ENCODE results near the gene CPNE6.

Gene CPNE6

DNA sequence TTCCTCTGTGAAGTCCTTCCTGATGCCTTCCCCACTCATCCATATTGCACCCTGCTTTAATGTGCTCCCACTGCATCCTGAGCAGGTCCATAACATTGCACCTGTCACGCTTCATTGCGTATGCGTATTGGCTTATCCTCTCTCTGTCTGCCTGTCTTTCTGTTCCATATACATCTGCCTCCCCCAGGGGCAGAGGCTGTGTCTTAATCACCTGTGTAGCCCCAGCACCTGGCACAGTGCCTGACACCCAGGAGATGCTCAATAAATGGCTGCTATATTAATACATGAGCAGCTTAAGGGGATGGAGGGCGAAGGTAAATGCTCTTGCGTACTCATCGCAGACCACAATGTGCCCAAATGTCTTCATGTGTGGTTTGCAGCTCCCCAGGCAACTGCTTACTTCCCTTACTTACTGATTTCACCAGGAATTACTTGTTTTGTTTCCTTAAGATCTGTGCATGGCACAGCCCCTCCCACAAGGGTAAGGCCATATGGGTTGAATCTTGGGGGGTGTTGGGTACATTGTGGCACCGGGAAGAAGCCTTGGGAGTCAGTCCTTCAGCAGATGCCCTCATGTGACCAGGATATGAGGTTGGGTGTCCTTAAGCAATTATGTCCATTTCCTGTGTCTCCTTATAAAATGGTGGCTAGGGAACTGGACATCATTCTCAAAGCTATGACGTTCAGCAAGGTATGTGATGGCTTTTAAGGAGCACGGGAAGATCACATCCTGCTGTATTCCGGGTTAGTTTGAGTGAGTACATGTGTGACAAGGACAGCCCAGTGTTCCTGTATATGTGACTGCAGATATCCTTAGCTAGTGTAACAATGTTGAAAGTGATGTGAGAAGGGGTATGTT is 848 bp upstream of the CPNE6 start:
- Histone ChIP-seq H3K9ac (ENCODE audit: low read depth, low read length) (no peak overlapping the region), H3K4me1 (ENCODE audit: insufficient read depth, low read length) (no peaks in the 10 kb centered on the region), H3K9me3 (ENCODE audit: control insufficient read depth, insufficient read depth, low read length) (no peaks in the 10 kb centered on the region), H3K36me3 (ENCODE audit: insufficient read depth, low read length) (no peaks in the 10 kb centered on the region)

DNA sequence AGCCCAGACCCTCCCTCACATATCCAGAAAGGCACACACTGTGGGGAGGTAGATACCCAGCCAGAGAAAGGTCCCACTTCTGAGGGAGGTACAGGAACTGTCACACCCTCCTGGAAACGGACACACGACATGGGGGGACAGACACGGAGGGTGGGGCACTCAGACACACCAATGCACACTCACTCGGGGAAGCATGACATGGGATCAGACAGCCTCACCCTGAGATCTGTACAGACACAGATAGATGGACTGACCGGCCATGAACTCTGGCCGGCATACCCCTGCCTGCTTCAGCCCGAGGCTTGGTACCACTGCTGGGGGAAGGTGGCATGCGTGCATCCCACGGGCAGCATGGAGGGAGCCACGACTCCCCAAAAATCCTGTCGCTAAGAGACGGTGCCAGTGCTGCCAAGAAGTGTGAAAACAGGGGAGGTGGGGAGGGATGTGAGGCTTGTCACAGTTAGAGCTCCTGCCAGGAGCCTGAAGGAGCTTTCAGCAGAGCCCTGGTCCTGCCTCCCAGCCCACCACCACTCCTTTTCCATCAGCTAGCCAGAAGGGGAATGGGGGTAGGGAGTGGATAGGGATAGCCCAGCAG is 571 bp downstream of the CPNE6 start:
- Histone ChIP-seq H3K36me3 (ENCODE audit: insufficient read depth, low read length) (no peaks in the 10 kb centered on the region), H3K4me1 (ENCODE audit: insufficient read depth, low read length) (no peaks in the 10 kb centered on the region), H3K9ac (ENCODE audit: low read depth, low read length) (no peak overlapping the region), H3K9me3 (ENCODE audit: control insufficient read depth, insufficient read depth, low read length) (no peaks in the 10 kb centered on the region)

DNA sequence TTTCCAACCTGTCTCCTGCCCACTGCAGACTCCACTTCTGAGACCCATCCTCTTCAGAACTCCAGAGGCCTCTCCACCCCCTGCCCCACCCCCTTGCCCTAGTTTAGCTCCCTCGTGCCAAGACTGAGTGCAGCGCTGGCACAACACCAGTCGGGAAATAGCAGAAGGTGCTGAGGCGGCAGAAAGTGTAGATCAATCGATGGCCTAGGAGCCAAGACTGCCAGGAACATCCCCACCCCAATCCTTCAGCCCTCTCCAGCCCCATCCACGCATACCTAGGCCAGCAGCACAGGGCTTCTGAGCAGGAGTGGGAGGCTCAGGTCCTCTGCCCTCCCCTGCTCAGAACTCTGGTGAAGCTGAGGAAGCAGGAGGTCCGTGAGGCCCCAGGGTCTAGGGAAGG is 1.1 kb downstream of the CPNE6 start:
- Histone ChIP-seq H3K9ac (ENCODE audit: low read depth, low read length) (no peak overlapping the region), H3K4me1 (ENCODE audit: insufficient read depth, low read length) (no peaks in the 10 kb centered on the region), H3K9me3 (ENCODE audit: control insufficient read depth, insufficient read depth, low read length) (no peaks in the 10 kb centered on the region), H3K36me3 (ENCODE audit: insufficient read depth, low read length) (no peaks in the 10 kb centered on the region)

DNA sequence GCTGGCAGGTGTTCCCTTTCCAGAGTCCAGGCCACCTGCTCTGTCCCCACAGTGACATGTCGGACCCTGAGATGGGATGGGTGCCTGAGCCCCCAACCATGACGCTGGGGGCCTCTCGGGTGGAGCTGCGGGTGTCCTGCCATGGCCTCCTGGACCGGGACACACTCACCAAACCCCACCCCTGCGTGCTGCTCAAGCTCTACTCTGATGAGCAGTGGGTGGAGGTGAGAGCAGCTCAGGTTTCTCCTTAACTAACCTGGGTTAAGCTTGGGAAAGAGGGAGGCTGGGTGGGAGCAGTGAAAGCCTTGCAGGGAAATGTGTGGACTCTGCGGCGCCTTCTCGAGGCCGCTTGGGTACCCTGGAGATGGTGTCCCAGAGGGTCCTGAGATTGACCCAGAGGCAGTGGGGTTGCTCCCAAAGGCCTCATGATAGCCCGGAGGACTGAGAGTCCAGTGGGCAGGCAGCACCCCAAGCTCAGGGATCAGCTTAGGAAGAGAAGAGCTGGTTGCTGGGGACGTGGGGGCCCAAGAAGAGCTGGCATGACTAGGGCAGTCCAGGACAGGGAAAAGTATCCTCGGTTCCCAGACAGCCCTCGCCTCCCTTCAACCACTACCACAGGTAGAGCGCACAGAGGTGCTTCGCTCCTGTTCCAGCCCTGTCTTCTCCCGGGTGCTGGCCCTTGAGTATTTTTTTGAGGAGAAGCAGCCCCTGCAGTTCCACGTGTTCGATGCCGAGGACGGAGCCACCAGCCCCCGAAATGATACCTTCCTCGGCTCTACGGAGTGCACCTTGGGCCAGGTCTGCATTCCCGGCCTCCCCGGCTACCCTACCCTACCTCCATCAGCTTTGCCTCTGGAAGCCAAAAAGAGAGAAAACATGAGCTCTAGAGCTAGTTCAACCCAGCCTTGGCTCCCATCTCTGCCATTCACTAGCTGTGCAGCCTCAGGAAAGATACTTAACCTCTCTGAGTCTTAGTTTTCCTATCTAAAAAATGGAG is 1.8 kb downstream of the CPNE6 start:
- Histone ChIP-seq H3K4me1 (ENCODE audit: insufficient read depth, low read length) (no peaks in the 10 kb centered on the region), H3K9me3 (ENCODE audit: control insufficient read depth, insufficient read depth, low read length) (no peaks in the 10 kb centered on the region), H3K36me3 (ENCODE audit: insufficient read depth, low read length) (no peaks in the 10 kb centered on the region), H3K9ac (ENCODE audit: low read depth, low read length) (no peak overlapping the region)

DNA sequence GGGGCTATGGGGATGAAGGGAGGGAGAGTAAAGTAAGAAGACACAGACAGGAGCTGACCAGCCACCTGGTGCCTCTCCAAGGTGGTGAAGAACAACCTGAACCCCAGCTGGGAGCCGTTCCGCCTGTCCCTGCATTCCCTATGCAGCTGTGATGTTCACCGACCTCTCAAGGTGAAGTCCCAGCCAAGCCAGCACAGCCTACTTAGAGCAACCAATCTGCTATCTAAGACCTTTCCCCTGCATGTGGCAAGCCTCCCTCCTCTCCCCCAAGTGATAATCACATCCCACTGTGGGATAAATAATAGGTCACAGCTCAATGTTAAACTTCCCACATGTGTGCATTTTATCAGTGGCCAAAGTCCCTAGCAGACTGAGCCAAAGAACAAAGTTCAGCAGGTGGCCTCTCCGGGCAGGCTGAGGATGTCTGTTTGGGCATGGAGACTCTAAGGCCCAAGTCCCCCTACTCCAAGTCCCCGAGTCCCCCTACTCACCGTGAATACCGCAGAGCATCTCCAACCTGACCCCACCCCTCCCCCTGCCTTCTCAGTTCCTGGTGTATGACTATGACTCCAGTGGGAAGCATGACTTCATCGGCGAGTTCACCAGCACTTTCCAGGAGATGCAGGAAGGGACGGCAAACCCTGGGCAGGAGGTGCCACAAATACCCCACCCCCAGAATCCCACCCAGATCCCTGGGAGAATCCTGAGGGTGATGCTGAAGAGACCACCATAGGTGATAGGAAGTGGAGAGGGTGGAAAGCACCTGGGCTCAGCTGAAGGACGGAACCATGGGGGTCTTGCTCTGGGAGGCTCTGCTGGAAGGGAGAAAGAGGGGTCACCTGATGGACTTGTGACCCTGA is 3.5 kb downstream of the CPNE6 start:
- Histone ChIP-seq H3K9me3 (ENCODE audit: control insufficient read depth, insufficient read depth, low read length) (no peaks in the 10 kb centered on the region), H3K9ac (ENCODE audit: low read depth, low read length) (no peak overlapping the region), H3K36me3 (ENCODE audit: insufficient read depth, low read length) (no peaks in the 10 kb centered on the region), H3K4me1 (ENCODE audit: insufficient read depth, low read length) (peaks cover 6% of the 10 kb centered on the region)

DNA sequence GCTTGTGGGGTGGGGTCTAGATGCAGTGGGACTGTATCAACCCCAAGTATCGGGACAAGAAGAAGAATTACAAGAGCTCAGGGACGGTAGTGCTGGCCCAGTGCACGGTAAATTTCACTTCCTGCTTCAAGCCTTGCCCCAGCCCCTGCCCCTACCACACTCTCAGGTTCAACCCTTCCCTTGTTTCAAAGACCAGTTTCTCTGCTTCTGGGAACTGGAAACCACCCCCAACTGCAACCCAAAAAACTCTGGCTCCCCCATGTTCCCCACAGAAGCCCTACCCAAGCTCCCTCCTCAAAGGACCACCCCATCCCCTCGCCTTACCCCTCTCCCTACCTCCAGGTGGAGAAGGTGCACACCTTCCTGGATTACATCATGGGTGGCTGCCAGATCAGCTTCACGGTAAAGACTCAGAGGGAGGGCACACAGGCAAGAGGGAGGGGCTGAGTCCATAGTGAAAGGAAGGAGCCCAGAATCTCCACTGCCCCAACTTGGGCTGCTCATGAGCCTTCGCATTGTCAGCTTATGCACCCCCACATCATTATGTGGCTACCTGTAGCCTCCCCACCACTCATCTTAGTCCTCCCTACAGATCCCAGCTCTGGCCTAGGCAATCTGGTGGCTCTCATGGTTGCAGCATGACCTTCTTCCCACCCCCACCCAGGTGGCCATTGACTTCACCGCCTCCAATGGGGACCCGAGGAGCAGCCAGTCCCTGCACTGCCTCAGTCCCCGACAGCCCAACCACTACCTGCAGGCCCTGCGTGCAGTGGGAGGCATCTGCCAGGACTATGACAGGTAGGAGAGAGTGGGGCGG is 4.3 kb downstream of the CPNE6 start:
- no peak overlapping the region for H3K9ac ChIP-seq (ENCODE audit: low read depth, low read length)
- H3K9me3 ChIP-seq (ENCODE audit: control insufficient read depth, insufficient read depth, low read length): no peaks in the 10 kb centered on the region
- H3K4me1 ChIP-seq (ENCODE audit: insufficient read depth, low read length): peaks cover 14% of the 10 kb centered on the region

DNA sequence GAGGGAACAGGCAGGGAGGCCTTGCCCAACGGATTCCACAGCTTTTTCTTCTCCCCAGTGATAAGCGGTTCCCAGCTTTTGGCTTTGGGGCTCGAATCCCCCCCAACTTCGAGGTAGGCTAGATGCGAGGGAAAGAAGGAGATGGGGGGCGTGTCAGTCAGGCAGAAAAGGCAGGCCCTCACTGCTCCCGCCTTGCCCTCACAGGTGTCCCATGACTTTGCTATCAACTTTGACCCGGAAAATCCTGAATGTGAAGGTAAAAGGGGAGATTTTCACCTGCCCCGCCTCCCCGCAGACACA is 4.9 kb downstream of the CPNE6 start:
- no peaks in the 10 kb centered on the region for H3K36me3 ChIP-seq (ENCODE audit: insufficient read depth, low read length)
- H3K9ac ChIP-seq (ENCODE audit: low read depth, low read length): no peak overlapping the region
- H3K4me1 ChIP-seq (ENCODE audit: insufficient read depth, low read length): peaks cover 16% of the 10 kb centered on the region
- no peaks in the 10 kb centered on the region for H3K9me3 ChIP-seq (ENCODE audit: control insufficient read depth, insufficient read depth, low read length)

More for the DNA sequence above, 4.3 kb downstream of the CPNE6 start:
- H3K36me3 ChIP-seq (ENCODE audit: insufficient read depth, low read length): no peaks in the 10 kb centered on the region

DNA sequence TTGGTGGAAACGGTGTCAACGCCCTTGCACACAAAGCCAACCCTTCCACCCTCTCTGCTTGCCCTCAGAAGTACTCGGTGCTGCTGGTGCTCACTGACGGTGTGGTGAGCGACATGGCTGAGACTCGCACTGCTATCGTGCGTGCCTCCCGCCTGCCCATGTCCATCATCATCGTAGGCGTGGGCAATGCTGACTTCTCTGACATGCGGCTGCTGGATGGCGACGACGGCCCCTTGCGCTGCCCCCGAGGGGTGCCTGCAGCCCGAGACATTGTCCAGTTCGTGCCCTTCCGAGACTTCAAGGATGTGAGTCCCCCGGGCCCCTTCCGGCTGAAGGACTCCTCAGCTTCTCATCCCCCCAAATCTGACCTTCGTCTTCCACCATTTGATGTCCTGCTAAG is 5.7 kb downstream of the CPNE6 start:
- Histone ChIP-seq H3K9me3 (ENCODE audit: control insufficient read depth, insufficient read depth, low read length) (no peaks in the 10 kb centered on the region), H3K4me1 (ENCODE audit: insufficient read depth, low read length) (peaks cover 17% of the 10 kb centered on the region), H3K9ac (ENCODE audit: low read depth, low read length) (no peak overlapping the region), H3K36me3 (ENCODE audit: insufficient read depth, low read length) (no peaks in the 10 kb centered on the region)

DNA sequence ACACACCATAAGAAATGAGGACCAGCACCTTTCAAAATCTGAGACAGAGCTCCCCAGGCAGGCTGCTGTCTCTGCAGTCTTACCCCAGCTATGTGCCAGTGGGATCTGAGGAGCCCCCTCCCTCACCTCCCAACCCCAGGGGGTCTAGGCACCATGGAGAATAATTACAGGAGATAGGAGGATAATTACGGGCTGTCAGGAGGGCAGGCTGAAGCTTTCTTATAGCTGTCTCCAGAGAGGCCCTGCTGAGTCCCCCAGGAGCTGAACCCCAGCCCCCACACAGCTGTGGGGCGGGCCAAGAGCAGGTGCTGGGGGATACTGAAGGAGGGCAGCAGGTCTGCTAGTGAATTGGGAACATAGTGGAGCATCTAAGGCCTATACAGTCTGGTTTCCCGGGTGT is 6.8 kb downstream of the CPNE6 start:
- H3K36me3 ChIP-seq (ENCODE audit: insufficient read depth, low read length): no peaks in the 10 kb centered on the region
- H3K9me3 ChIP-seq (ENCODE audit: control insufficient read depth, insufficient read depth, low read length): no peaks in the 10 kb centered on the region
- H3K4me1 ChIP-seq (ENCODE audit: insufficient read depth, low read length): peaks cover 19% of the 10 kb centered on the region
- H3K9ac ChIP-seq (ENCODE audit: low read depth, low read length): no peak overlapping the region

DNA sequence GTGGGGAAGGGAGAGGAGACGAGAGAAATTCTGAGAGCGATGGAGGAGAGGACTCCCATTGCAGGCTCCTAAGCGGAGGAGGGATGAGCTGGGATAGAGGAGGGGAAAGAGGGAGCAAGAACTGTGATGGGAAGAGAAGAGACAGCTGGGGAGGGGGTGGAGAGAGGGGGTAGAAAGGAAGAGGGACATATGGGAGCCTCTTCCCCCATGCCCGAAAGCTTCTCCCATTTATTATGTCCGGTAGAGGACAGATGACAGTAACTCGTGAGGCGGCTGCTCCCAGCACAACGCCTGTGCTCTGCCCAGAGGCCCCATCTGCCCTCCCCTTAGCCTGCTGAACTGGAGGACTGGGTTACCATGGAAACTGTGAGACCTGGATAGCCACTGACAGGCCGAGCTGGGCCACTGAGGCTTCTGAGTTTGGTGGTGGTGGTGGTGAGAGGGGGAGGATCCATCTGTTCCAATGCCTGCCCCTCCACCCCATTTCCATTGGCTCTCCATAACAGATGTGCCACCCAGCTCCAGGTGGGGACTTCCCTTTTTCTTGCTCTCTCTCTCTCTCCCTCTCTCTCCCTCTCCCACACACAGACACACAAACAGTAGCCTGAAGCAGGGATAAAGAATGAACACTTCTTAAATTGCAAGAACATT is 8.3 kb downstream of the CPNE6 start:
- H3K9me3 ChIP-seq (ENCODE audit: control insufficient read depth, insufficient read depth, low read length): no peaks in the 10 kb centered on the region
- H3K36me3 ChIP-seq (ENCODE audit: insufficient read depth, low read length): no peaks in the 10 kb centered on the region
- no peak overlapping the region for H3K9ac ChIP-seq (ENCODE audit: low read depth, low read length)
- H3K4me1 ChIP-seq (ENCODE audit: insufficient read depth, low read length): peaks cover 19% of the 10 kb centered on the region

DNA sequence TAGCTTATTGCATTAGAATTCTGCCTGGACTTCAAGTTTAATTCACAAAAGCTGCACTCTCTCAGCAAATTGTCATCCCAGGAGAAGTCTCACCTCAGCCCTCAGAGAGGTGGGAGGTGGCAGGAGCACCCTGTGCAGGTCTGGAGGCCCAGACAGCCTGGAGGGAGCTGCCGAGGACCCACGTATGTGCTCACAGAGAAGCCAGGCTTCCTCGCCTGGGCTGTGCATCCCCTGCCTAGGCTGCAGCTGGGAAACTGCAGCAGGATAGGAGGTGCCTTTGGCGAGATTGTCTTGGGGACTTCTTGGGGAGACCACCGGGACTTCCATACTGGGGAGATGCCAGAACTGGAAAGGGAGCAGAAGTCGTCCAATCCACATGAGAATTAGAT is 8.8 kb downstream of the CPNE6 start:
- H3K9me3 ChIP-seq (ENCODE audit: control insufficient read depth, insufficient read depth, low read length): no peaks in the 10 kb centered on the region
- no peaks in the 10 kb centered on the region for H3K36me3 ChIP-seq (ENCODE audit: insufficient read depth, low read length)
- peaks cover 19% of the 10 kb centered on the region for H3K4me1 ChIP-seq (ENCODE audit: insufficient read depth, low read length)
- no peak overlapping the region for H3K9ac ChIP-seq (ENCODE audit: low read depth, low read length)

DNA sequence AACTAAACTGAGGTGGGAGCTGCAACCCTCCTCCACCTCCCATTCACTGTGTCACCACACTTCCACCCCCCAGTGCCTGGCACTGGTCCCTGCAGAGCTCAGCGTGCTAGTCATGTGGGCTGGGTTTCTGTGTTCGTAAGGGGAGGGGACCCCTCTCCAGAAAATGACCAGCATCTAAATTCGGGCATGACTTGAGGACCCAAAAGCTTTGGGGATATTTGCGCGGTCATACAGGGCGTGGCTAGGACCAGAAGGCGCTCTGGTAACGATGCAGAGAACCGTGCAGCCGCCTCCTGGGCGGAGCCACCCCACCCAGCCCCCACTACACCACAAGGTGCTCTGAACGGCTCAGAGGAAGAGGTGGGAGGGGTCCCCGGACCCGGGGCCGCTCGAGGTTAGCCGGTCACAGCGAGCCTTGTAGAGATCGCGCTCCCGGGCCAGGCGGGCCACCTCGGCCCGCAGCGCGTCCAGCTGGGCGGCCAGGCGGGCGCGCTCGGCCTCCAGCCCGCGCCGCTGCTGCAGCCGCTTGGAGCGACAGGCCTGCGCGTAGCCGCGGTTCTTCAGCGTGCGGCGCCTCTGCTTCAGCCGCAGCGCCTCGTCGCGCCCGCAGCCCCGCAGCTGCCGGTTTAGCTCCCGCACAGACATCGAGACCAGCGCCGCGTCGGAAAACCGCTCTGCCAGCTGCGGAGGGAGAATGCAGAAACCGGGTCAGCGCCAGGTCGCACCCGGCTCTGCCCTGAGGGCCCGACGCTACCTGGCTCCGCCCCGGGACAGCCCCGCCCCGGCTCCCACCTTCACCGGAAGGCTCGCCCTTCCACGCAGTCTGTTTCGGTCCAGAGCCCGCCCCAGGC is 9.8 kb downstream of the CPNE6 start:
- Histone ChIP-seq H3K36me3 (ENCODE audit: insufficient read depth, low read length) (no peaks in the 10 kb centered on the region), H3K9me3 (ENCODE audit: control insufficient read depth, insufficient read depth, low read length) (no peaks in the 10 kb centered on the region), H3K4me1 (ENCODE audit: insufficient read depth, low read length) (peaks cover 19% of the 10 kb centered on the region), H3K9ac (ENCODE audit: low read depth, low read length) (peak overlapping the region; percentile 79)
